AG10803 (cell line): ENCODE results near the gene GCNT4.
A peak's percentile ranks its signal among the peaks of the same experiment; 100 is the strongest.

ENCODE experiments used
- DNase-seq: peaks from one replicate; pipeline ENCODE4 v3.0.0; 2010; ENCODE audit warnings: low read depth
- H3K4me3 ChIP-seq: 2 replicates; pipeline ENCODE4 v1.5.1; 2011; ENCODE audit warnings: mild to moderate bottlenecking, low read length, control low read depth
- CTCF ChIP-seq: conservative IDR thresholded peaks from 2 replicates; pipeline ENCODE4 v1.5.1; 2011; ENCODE audit warnings: mild to moderate bottlenecking, low read length, control low read depth, inconsistent platforms

Gene GCNT4

GRCh38 chr5:75050415-75050814 is 1.9 kb downstream of the GCNT4 start:
- TF ChIP-seq CTCF = peak; percentile 46
- DNase-seq = peak; percentile 33
- H3K4me3 ChIP-seq = peak overlapping the region; percentile 68

GRCh38 chr5:75049456-75050351 is 2.7 kb downstream of the GCNT4 start:
- DNase-seq = peak; percentile 63
- peak; percentile 86 for TF ChIP-seq CTCF
- peak overlapping the region; percentile 68; the same call in 1 of the 2 replicates for H3K4me3 ChIP-seq

- TF ChIP-seq CTCF = no peak
- peak overlapping the region; percentile 46 for H3K4me3 ChIP-seq
- peak; percentile 46 for DNase-seq
These were observed 3.9 kb downstream of the GCNT4 start for GRCh38 chr5:75048457-75048953.

- no peak overlapping the region for H3K4me3 ChIP-seq
- TF ChIP-seq CTCF = no peak
- DNase-seq = no peak
These were observed 5.0 kb downstream of the GCNT4 start for GRCh38 chr5:75047356-75047755.

GRCh38 chr5:75046366-75047142 is 5.8 kb downstream of the GCNT4 start:
- no peak for TF ChIP-seq CTCF
- H3K4me3 ChIP-seq = no peak overlapping the region

GRCh38 chr5:75045071-75045470 is 7.3 kb downstream of the GCNT4 start:
- no peak for DNase-seq
- H3K4me3 ChIP-seq = no peak overlapping the region
- TF ChIP-seq CTCF = no peak

More at GRCh38 chr5:75046366-75047142, 5.8 kb downstream of the GCNT4 start:
- DNase-seq = no peak
